Neuronal stem cell (in vitro differentiated cells): ENCODE data around the gene MTHFS.

Experiments used
- DNase-seq: peaks from one replicate; pipeline ENCODE4 v3.0.0-alpha.2; 2013; ENCODE audit warnings: low spot score
- H2AFZ ChIP-seq: one replicate; pipeline ENCODE4 v1.6.1; 2013; ENCODE audit warnings: mild to moderate bottlenecking, low read length, inconsistent platforms
- H2AK5ac ChIP-seq: 2 replicates; pipeline ENCODE4 v1.6.1; 2013; ENCODE audit warnings: low read depth, mild to moderate bottlenecking, inconsistent platforms, low read length, moderate library complexity, mixed read lengths
- H2BK120ac ChIP-seq: 2 replicates; pipeline ENCODE4 v1.6.1; 2013; ENCODE audit warnings: low read depth, mild to moderate bottlenecking, inconsistent platforms, low read length, moderate library complexity, mixed read lengths
- H2BK12ac ChIP-seq: one replicate; pipeline ENCODE4 v1.6.1; 2013; ENCODE audit warnings: low read length, inconsistent platforms
- H2BK15ac ChIP-seq: 2 replicates; pipeline ENCODE4 v1.6.1; 2013; ENCODE audit warnings: mild to moderate bottlenecking, low read length, inconsistent platforms, mixed read lengths
- H2BK5ac ChIP-seq: one replicate; pipeline ENCODE4 v1.6.1; 2013; ENCODE audit warnings: inconsistent platforms, mild to moderate bottlenecking, low read length, moderate library complexity
- H3K14ac ChIP-seq: one replicate; pipeline ENCODE4 v1.6.1; 2013; ENCODE audit warnings: low read length, inconsistent platforms
- H3K18ac ChIP-seq: 2 replicates; pipeline ENCODE4 v1.6.1; 2013; ENCODE audit warnings: low read length, inconsistent platforms
- H3K23ac ChIP-seq: 2 replicates; pipeline ENCODE4 v1.6.1; 2013; ENCODE audit warnings: low read depth, mild to moderate bottlenecking, mixed read lengths, low read length, inconsistent platforms; ENCODE audit not compliant: poor library complexity
- H3K27ac ChIP-seq: replicated peaks from 3 replicates; pipeline ENCODE4 v1.5.1; 2013; ENCODE audit warnings: low read length, inconsistent platforms
- H3K27me3 ChIP-seq, 3 experiments: 2 replicates each; pipeline ENCODE4 v1.6.1; 2013; ENCODE audit warnings: low read length in 3 of 3, mild to moderate bottlenecking in 2 of 3, inconsistent platforms in 1 of 3, low read depth in 1 of 3, mixed read lengths in 1 of 3, moderate library complexity in 1 of 3; ENCODE audit not compliant: control insufficient read depth in 3 of 3, insufficient read depth in 3 of 3
- H3K36me3 ChIP-seq, 2 donors: replicated peaks in 1 of 2; 2 replicates each; pipeline ENCODE4 v1.6.1; 2013; ENCODE audit warnings: low read length in 2 of 2; ENCODE audit not compliant: control insufficient read depth in 2 of 2, insufficient read depth in 2 of 2
- H3K4ac ChIP-seq: 2 replicates; pipeline ENCODE4 v1.6.1; 2013; ENCODE audit warnings: inconsistent platforms, mild to moderate bottlenecking, low read length, moderate library complexity
- H3K4me1 ChIP-seq, 2 donors: 1 replicate in 1 of 2; 2 replicates in 1 of 2; pipeline ENCODE4 v1.6.1; 2013; ENCODE audit warnings: low read length in 2 of 2, low read depth in 1 of 2; ENCODE audit not compliant: control insufficient read depth in 2 of 2, insufficient read depth in 1 of 2
- H3K4me2 ChIP-seq: one replicate; pipeline ENCODE4 v1.6.1; 2013; ENCODE audit warnings: mild to moderate bottlenecking, low read length, inconsistent platforms; ENCODE audit not compliant: insufficient read depth, poor library complexity, severe bottlenecking
- H3K4me3 ChIP-seq, 2 donors: 2 replicates each; pipeline ENCODE4 v1.5.1; 2013; ENCODE audit warnings: low read length in 2 of 2, mild to moderate bottlenecking in 2 of 2, inconsistent platforms in 1 of 2, moderate library complexity in 1 of 2
- H3K79me1 ChIP-seq: one replicate; pipeline ENCODE4 v1.6.1; 2013; ENCODE audit warnings: low read depth, mild to moderate bottlenecking, inconsistent platforms, low read length, moderate library complexity
- H3K9ac ChIP-seq: one replicate; pipeline ENCODE4 v1.6.1; 2013; ENCODE audit warnings: mild to moderate bottlenecking, low read depth, low read length, inconsistent platforms; ENCODE audit not compliant: poor library complexity
- H3K9me3 ChIP-seq, 2 donors: replicated peaks in 1 of 2; 2 replicates each; pipeline versions ENCODE3 to v1.6.1; 2013; ENCODE audit warnings: low read length in 2 of 2, mild to moderate bottlenecking in 2 of 2, inconsistent platforms in 1 of 2, low read depth in 1 of 2, mixed read lengths in 1 of 2, moderate library complexity in 1 of 2; ENCODE audit not compliant: control insufficient read depth in 2 of 2, insufficient read depth in 1 of 2
- H4K8ac ChIP-seq: one replicate; pipeline ENCODE4 v1.6.1; 2013; ENCODE audit warnings: low read depth, mild to moderate bottlenecking, inconsistent platforms, low read length, moderate library complexity
- H4K91ac ChIP-seq: one replicate; pipeline ENCODE4 v1.6.1; 2013; ENCODE audit warnings: low read length, low read depth, mild to moderate bottlenecking, inconsistent platforms; ENCODE audit not compliant: poor library complexity
- WGBS, 2 donors: extraction: QIAGEN DNeasy Blood & Tissue Kit; methylation state at CpG; one replicate each; pipeline ENCODE4 v1.1.7; 2013; ENCODE audit warnings: missing lambda C conversion rate in 2 of 2, mixed read lengths in 1 of 2; ENCODE audit not compliant: insufficient read length in 2 of 2, insufficient replicate concordance in 1 of 2; ENCODE audit errors: extremely low coverage in 2 of 2; 5-methylcytosine and 5-hydroxymethylcytosine counted together

The MTHFS gene

DNA sequence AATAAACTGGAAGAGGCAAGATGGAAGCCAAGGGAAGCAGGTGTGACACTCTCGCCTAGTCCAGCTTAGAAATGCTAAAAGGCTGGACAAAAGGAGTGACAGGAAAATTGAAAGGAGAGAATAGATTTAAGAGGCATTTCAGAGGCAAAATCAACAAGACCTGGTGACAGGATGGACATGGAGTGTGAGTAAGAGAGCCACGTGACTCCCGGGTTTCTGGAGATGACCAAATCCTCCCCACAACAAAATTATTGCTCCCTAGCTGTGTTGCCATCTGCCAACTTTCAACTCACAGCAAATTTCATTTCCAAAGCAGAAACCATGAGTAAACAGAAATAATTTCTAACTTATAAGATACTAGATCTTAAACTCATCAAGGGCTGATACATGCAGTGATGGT, 52.6 kb downstream of the MTHFS start:
- Histone ChIP-seq H3K9me3 (peaks cover 0 to 5% of the 10 kb centered on the region in 2 donors), H2AK5ac (no peak overlapping the region), H3K23ac (no peak overlapping the region), H3K4me2 (no peak overlapping the region), H2BK12ac (no peak overlapping the region), H2BK5ac (no peak overlapping the region), H3K27me3 (no peaks in the 10 kb centered on the region), H3K18ac (no peak overlapping the region), H3K4ac (no peak overlapping the region), H2AFZ (no peak overlapping the region), H2BK15ac (no peak overlapping the region), H3K27ac (no peak overlapping the region), H3K4me3 (no peak overlapping the region), H3K36me3 (no peaks in the 10 kb centered on the region), H3K9ac (no peak overlapping the region), H3K79me1 (no peaks in the 10 kb centered on the region), H3K14ac (no peak overlapping the region), H2BK120ac (no peak overlapping the region), H4K91ac (no peak overlapping the region), H4K8ac (no peak overlapping the region), H3K4me1 (peaks cover 0 to 2% of the 10 kb centered on the region in 2 donors)
- no CpG with 5 or more reads among the region's 3 CpGs for WGBS, 2 donors
- no peak for DNase-seq

DNA sequence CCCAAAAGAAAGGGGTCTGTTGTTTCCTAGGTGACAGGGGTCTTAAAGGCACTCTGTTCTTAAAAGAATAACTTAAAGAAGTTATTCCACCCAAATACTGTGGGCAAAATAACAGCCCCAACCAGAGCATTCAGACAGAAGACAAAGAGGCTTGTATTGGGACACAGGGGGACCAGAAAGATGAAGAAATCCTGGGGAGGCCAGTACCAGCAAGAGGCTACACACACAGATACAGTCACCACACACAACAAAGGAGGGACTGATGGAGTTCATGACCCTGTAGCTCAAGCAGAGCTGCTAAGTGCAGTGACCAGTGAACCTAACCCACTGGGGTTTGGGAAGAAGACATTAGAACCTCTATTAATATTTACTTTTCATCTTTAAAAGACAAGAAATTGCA, 59.0 kb downstream of the MTHFS start:
- no peak overlapping the region for H4K91ac ChIP-seq
- H3K18ac ChIP-seq, result no peak overlapping the region
- no peak for DNase-seq
- H3K23ac ChIP-seq, result no peak overlapping the region
- H3K9ac ChIP-seq, result no peak overlapping the region
- peaks cover 2 to 3% of the 10 kb centered on the region in 2 donors for H3K4me1 ChIP-seq
- no peak overlapping the region for H3K14ac ChIP-seq
- H3K79me1 ChIP-seq, result no peaks in the 10 kb centered on the region
- no peak overlapping the region for H4K8ac ChIP-seq
- no peak overlapping the region for H3K4me3 ChIP-seq
- peaks cover 0 to 3% of the 10 kb centered on the region in 2 donors for H3K36me3 ChIP-seq
- no peak overlapping the region for H2AK5ac ChIP-seq
- no peak overlapping the region for H2BK5ac ChIP-seq
- no peak overlapping the region for H2BK120ac ChIP-seq
- H3K4ac ChIP-seq, result no peak overlapping the region
- H3K27me3 ChIP-seq, result no peaks in the 10 kb centered on the region
- H3K27ac ChIP-seq, result no peak overlapping the region
- H3K9me3 ChIP-seq, result peaks cover 0 to 16% of the 10 kb centered on the region in 2 donors
- H3K4me2 ChIP-seq, result no peak overlapping the region
- H2BK15ac ChIP-seq, result no peak overlapping the region
- no peak overlapping the region for H2BK12ac ChIP-seq
- no peak overlapping the region for H2AFZ ChIP-seq

DNA sequence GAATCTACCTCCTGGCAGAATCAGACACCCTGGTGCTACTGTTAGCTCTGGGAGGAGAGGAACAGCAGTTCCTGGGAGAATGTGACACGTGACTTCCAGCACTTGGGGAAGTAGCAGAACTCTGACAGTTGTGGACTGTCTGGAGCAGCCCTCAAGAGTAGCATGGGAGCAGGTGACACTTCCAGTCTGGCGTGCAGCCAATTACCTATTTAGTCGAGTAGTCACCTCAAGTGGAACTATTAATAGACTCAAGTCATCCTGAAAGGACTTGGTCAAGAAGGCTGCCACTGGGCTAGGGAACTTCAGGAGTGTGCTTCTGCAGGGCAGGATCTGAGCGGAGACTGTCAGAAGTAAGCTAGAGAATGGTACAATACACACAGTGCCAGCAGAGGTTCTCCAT, 62.3 kb downstream of the MTHFS start:
- H4K91ac ChIP-seq, result no peak overlapping the region
- no peak overlapping the region for H3K4me3 ChIP-seq
- H2BK120ac ChIP-seq, result no peak overlapping the region
- H2AK5ac ChIP-seq, result no peak overlapping the region
- no peaks in the 10 kb centered on the region for H3K27me3 ChIP-seq
- no peaks in the 10 kb centered on the region for H3K79me1 ChIP-seq
- no peak overlapping the region for H3K4me2 ChIP-seq
- no peak overlapping the region for H3K23ac ChIP-seq
- H2BK15ac ChIP-seq, result no peak overlapping the region
- no peak overlapping the region for H3K18ac ChIP-seq
- H4K8ac ChIP-seq, result no peak overlapping the region
- peaks cover 0 to 4% of the 10 kb centered on the region in 2 donors for H3K36me3 ChIP-seq
- no peak overlapping the region for H3K9ac ChIP-seq
- no peak overlapping the region for H3K27ac ChIP-seq
- no peak overlapping the region for H3K4ac ChIP-seq
- H2BK5ac ChIP-seq, result no peak overlapping the region
- no CpG with 5 or more reads among the region's 4 CpGs for WGBS, 2 donors
- peaks cover 0 to 16% of the 10 kb centered on the region in 2 donors for H3K9me3 ChIP-seq
- H2AFZ ChIP-seq, result no peak overlapping the region
- peaks cover 2 to 3% of the 10 kb centered on the region in 2 donors for H3K4me1 ChIP-seq
- H3K14ac ChIP-seq, result no peak overlapping the region
- H2BK12ac ChIP-seq, result no peak overlapping the region
- no peak for DNase-seq

DNA sequence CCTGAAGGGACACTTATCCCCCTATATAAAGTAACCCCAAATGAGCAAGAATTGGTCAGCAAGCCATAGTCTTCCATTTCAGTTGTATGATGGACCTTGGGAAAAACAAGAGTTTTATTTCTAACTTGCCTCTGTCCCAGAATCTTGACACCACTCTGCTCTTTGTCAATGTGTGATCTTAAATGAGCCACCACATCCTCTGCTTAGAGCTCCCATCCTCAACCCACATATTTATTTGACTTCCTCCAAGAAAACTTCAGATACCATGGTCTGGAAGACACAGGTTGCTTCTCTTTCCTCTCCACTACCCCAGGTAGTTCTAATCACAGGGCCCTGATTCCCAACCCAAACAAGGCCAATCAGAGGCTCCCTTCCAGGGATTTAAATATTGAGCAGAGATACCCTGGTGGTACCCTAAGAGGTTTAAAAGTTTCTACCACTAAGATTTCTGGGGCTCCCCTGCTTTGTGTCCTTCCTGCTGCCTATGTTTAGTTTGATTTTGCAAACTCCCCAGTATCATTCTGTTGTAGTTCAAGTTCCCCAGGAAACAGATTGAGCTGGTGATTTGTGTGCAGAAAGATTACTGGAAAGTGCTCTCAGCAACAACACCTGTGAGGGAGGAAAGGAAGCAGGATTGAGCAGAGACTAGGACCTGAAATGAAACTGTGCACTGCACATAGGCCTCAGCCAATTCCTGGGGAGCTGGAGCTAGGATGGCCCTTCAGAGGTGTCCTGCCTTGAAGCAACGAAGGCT, 64.3 kb downstream of the MTHFS start:
- Histone ChIP-seq H3K9me3 (peaks cover 0 to 17% of the 10 kb centered on the region in 2 donors), H2AFZ (no peak overlapping the region), H2BK15ac (no peak overlapping the region), H3K36me3 (peaks cover 0 to 4% of the 10 kb centered on the region in 2 donors), H2BK5ac (no peak overlapping the region), H3K9ac (no peak overlapping the region), H2BK12ac (no peak overlapping the region), H3K27me3 (no peaks in the 10 kb centered on the region), H3K4me2 (no peak overlapping the region), H3K27ac (no peak overlapping the region), H3K79me1 (no peaks in the 10 kb centered on the region), H3K4ac (no peak overlapping the region), H3K23ac (no peak overlapping the region), H3K4me1 (no peaks in the 10 kb centered on the region), H3K14ac (no peak overlapping the region), H4K8ac (no peak overlapping the region), H2BK120ac (no peak overlapping the region), H3K4me3 (peak overlapping the region in 1 of 2 donors; percentile 16), H3K18ac (no peak overlapping the region), H2AK5ac (no peak overlapping the region), H4K91ac (no peak overlapping the region)
- WGBS, 2 donors, result no CpG with 5 or more reads among the region's 1 CpG
- DNase-seq, result no peak
